Measurements from ENCODE around the gene SUPT20H.

The SUPT20H gene

GRCh38 chr13:37091835-37092234 lies 32.3 kb upstream of the SUPT20H start (continued):
- TF ChIP-seq TSHZ1 (tag by site-specific recombination; IDR thresholded peaks at IDR 0.05; ENCODE audit: borderline replicate concordance) (no peak), PRDM2 (tag by site-specific recombination; IDR thresholded peaks at IDR 0.05; ENCODE audit: borderline replicate concordance) (no peak), ZNF350 (tag by site-specific recombination; IDR thresholded peaks at IDR 0.05) (no peak), ZSCAN5A (tag by site-specific recombination; IDR thresholded peaks at IDR 0.05) (no peak), ZNF510 (tag by site-specific recombination; IDR thresholded peaks at IDR 0.05; ENCODE audit: insufficient replicate concordance) (no peak), ZNF394 (tag by site-specific recombination; IDR thresholded peaks at IDR 0.05; ENCODE audit: borderline replicate concordance) (no peak), ZNF473 (tag by site-specific recombination; IDR thresholded peaks at IDR 0.05) (no peak), ZFP3 (tag by site-specific recombination; IDR thresholded peaks at IDR 0.05; ENCODE audit: low read depth) (no peak), KLF9 (tag by site-specific recombination; IDR thresholded peaks at IDR 0.05; ENCODE audit: low read depth) (no peak), ZEB2 (tag by site-specific recombination; IDR thresholded peaks at IDR 0.05) (no peak)

- Histone ChIP-seq H3K9me3 (ENCODE audit: control insufficient read depth, insufficient read depth, low read depth, low read length) (no peaks in the 10 kb centered on the region), H3K4me1 (ENCODE audit: control insufficient read depth, insufficient read depth, low read length) (no peaks in the 10 kb centered on the region), H3K36me3 (ENCODE audit: control insufficient read depth in 2 of 2, insufficient read depth in 1 of 2, low read length in 2 of 2) (no peaks in the 10 kb centered on the region), H3K27ac (ENCODE audit: extremely low read depth, low read depth, low read length) (no peak overlapping the region), H3K4me3 (ENCODE audit: low read depth, low read length) (no peak overlapping the region)
- POLR2A ChIA-PET: no interaction called here
- CTCF ChIA-PET: no interaction called here
- TF ChIP-seq ZNF843 (tag by site-specific recombination; IDR thresholded peaks at IDR 0.05): no peak
- no peak for TF ChIP-seq EGR2 (tag by site-specific recombination; IDR thresholded peaks at IDR 0.05; ENCODE audit: low read depth)
- no peak for TF ChIP-seq ZNF747 (tag by site-specific recombination; IDR thresholded peaks at IDR 0.05)
- TF ChIP-seq ZSCAN23 (tag by site-specific recombination; IDR thresholded peaks at IDR 0.05): no peak
- TF ChIP-seq ZNF626 (tag by site-specific recombination; IDR thresholded peaks at IDR 0.05): no peak
- TF ChIP-seq PRDM1 (tag by site-specific recombination; IDR thresholded peaks at IDR 0.05): no peak
- no peak for TF ChIP-seq ZNF311 (tag by site-specific recombination; IDR thresholded peaks at IDR 0.05; ENCODE audit: borderline replicate concordance)
- TF ChIP-seq GLIS1 (tag by site-specific recombination; IDR thresholded peaks at IDR 0.05): no peak
- no peak for TF ChIP-seq ZNF521 (tag by site-specific recombination; IDR thresholded peaks at IDR 0.05)
- TF ChIP-seq ZNF362 (tag by site-specific recombination; IDR thresholded peaks at IDR 0.05): no peak
- no peak for TF ChIP-seq ZNF692 (tag by site-specific recombination; IDR thresholded peaks at IDR 0.05)
- no peak for TF ChIP-seq ZNF501 (tag by site-specific recombination; IDR thresholded peaks at IDR 0.05)
- TF ChIP-seq ZNF585B (tag by site-specific recombination; IDR thresholded peaks at IDR 0.05): no peak
- no peak for TF ChIP-seq ZNF561 (tag by site-specific recombination; IDR thresholded peaks at IDR 0.05; ENCODE audit: borderline replicate concordance)
- TF ChIP-seq IKZF3 (tag by site-specific recombination; IDR thresholded peaks at IDR 0.05): no peak
These were observed 31.4 kb upstream of the SUPT20H start for GRCh38 chr13:37090912-37091311.

Data from HEK293 (cell line).